22Rv1 (cell line): ENCODE data around the gene CKAP2.
"Not testable (repeated sequence)": the region's sequence is repeated elsewhere in the genome, so short reads cannot be mapped to it uniquely, and the experiment has no call there.

ENCODE experiments used
- H3K27ac ChIP-seq: fragments of 450-650 bp; 2 replicates; pipeline ENCODE4 v1.5.1; 2017

CKAP2 gene

GRCh38 chr13:52523323-52523722, 68.0 kb downstream of the CKAP2 start:
- not testable (repeated sequence) for H3K27ac ChIP-seq
